Stimulated activated naive CD4-positive, alpha-beta T cell treated with Interleukin-2 at 50 U/mL for 16 hours (primary cell): ENCODE results near the gene CFAP97.
A peak's percentile ranks its signal among the peaks of the same experiment; 100 is the strongest.
"Not testable (repeated sequence)": the region's sequence is repeated elsewhere in the genome, so short reads cannot be mapped to it uniquely, and the experiment has no call there.

Source experiments
- DNase-seq: peaks from one replicate; lab custom pipeline; 2025; lab: John Stamatoyannopoulos, UW

Gene CFAP97

DNA sequence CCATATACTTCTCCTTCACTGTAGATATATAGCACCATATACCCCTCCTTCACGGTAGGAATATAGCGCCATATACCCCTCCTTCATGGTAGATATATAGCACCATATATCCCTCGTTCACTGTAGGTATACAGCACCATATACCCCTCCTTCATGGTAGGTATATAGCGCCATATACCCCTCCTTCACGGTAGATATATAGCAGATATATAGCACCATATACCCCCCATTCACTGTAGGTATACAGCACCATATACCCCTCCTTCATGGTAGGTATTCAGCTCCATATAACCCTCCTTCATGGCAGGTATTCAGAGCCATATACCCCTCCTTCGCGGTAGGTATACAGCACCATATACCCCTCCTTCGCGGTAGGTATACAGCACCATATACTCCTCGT, 18.1 kb upstream of the CFAP97 start:
- DNase-seq = no peak

DNA sequence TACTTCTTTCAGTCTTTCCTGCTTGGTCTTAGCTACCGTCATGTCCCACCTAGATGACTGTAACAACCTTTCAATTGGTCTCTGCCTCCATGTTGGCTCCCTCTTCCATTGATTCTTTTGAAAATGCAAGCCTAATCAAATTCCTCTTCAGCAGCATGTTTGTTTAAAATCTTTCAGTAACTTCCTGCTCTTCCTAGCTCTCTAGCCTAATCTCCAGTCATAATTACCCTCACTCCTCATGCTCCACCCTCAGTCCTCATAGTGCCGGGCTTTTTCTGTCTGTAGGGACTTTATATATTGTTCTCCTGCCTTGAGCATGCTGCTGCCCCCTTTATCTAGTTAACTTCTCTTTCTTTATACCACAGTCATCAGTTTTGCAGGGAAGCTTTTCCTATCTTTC, 17.7 kb upstream of the CFAP97 start:
- no peak for DNase-seq

DNA sequence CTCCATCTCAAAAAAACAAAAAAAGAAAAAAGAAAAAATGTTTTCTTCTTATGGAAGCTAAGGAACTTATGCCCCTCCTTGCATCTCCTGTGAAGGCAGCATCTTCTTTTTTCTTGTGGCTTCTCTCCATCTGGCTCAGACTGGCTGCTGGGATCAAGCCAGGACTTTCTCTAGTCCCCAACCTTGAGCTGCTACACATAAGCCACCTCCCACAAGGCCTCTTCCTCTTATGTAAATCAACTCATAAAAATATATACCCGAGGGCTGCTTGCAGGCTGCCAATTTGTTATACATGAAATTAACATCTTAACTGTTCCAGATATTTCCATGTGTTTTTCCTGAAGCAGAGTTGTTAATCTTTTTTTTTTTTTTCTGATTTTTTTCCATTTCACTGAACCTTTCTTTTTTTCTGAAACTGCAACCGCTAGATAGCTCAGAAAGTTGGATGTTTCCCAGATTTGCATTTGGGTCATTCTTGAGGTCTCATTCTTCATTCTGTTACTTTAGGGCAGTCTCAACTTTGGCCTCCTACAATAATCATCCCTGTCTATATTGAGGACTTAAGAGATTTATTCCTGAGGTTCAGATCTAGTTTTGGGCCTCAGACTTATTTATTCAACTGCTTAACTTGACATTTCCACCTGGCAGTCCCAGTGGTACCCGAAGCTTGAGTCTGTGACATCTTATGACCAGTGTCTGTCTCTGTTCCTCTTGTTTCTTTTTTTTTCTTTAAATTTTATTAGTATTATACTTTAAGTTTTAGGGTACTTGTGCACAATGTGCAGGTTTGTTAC, 15.9 kb upstream of the CFAP97 start:
- DNase-seq = no peak

DNA sequence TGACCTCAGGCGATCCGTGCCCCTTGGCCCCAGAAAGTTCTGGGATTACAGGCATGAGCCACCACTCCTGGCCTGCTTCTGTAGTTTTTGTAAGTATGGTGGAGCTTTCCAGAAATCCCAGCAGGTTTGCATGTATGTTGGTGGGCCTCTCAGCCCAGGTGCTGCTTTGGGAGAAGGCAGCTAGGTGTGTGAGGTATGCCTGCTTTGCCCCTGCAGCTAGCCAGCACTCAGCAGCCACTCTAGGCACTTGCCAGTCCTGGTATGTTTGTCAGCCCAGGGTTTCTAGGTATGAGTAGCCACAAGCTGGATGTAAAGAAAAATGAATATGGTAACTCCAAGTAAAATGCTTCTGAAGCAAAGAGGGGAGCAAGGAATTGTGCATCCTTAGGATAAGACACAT, 14.5 kb upstream of the CFAP97 start:
- DNase-seq = no peak

- no peak for DNase-seq
Observed at GRCh38 chr4:185217408-185217975, 13.7 kb upstream of the CFAP97 start.

DNA sequence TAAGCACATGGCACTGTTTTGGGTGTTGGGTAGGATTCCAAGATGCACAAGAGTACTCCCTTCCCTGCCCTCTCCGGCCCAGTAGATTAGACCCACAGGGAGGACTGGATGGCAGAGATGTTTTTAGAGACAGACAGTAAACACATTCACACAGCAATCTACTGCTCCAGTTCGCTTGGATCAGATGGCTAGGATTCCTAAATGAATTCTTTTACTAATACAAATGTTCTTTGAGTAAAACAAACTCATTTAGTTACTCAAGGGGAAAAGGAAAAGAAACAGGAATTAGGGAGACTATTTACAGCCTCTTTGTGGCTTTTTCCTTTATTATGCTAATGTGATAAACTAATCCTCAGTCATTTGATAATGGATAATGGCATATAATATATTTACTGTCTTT, 11.5 kb upstream of the CFAP97 start:
- DNase-seq = no peak

- no peak for DNase-seq
Observed at GRCh38 chr4:185213877-185214276, 10.1 kb upstream of the CFAP97 start.

- no peak for DNase-seq
Observed at GRCh38 chr4:185212581-185212980, 8.8 kb upstream of the CFAP97 start.

GRCh38 chr4:185211641-185212040, 7.8 kb upstream of the CFAP97 start:
- no peak for DNase-seq

- no peak for DNase-seq
Observed at GRCh38 chr4:185211035-185211434, 7.2 kb upstream of the CFAP97 start.

DNA sequence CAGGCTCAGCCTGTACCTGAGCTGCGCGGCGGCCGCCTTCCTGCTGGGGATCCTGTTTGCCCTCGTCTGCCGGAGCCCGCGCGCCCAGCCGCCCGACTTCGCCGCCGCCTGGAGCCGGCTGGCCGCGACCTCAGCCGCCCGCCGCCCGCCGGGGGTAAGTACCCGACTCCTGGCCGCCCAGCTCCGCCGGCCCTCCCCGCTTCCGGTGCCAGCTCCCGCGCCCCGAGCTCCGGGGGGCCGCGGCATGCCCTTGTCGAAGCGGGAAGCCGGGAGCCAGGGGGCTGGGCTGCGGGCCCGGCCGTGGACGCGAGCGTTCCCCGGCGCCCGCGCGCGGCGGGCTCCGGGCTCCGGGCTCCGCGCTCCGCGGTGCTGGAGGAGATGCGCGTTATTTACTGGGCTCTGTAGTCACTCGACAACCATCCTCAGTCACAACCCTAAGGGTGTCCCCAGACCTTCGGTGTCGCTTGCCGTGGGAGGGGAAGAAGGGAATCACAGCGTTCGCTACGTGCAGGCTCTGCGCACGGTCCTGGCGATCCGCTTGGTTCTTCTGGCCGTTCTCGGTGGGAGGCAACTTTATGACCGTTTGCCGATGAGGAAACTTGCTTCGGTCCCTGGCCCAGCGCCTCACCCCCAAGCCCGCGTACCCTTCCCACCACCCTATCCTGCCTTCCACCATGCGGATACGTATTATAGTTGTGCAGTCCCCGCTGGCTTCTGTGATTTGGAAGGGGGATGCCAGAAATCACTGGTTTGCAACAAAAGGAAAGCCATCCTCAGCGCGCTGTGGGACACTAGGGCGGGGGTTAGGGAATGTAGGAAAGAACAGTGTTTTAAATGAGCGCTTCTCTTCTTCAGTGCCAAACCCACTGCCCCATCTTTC, 6.5 kb upstream of the CFAP97 start:
- peak; percentile 40 for DNase-seq

DNA sequence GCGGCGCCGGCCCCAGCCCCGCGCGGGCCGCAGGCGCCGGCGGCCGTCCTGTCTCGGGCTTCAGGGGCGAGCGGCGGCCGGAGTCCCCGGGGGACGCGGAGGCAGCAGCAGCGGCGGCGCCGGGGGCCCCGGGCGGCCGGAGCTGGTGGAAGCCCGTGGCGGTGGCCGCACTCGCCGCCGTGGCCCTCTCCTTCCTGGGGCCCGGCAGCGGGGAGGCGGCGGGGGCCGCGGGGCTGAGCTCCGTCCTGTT, 6.0 kb upstream of the CFAP97 start:
- DNase-seq = not testable (repeated sequence)

DNA sequence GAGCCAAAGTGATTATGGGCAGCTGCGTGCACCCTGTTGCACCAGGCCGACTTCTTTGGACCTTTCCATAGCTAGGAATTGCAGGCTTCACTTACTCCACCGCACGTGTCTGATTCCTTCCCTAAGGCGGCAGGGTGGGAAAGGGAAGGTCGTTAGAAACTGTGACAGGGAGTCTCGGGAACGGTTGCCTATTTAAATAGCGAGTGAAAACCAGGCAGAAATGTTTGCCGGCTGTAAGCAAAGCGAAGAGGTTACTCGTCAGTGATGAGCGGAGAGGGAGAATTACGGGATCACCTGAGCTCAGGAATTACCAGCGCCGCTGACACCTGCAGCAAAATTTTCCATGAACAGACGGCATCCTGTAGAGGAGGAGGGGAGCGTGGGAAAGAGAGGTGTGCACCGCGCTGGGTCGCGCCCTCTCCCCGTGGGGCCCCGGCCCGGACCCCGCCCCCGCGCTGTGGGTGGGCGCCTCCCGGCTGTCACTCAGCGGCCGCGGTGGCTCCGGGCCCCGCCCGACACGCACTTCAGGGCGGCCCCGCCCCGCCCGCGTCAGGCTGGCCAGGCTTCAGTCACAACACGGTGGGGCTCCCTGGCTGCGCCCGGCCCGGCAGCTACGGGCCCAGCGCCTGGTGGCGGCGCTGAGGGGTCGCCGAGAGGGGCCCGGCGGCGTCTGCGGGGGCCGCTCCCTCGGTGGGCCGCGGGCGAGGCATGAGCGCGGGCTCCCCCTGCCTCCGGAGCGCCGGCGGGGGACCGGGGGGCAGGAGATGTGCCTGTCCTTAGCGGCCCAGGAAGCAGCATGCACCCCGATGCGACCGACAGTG, 5.4 kb upstream of the CFAP97 start, which contains the start of gene SNX25:
SNX25 (plus strand) TSS at position 568 of the 821 bp plus-strand sequence; CDS start at position 797, 229 bp downstream.
- peak; percentile 88 for DNase-seq

DNA sequence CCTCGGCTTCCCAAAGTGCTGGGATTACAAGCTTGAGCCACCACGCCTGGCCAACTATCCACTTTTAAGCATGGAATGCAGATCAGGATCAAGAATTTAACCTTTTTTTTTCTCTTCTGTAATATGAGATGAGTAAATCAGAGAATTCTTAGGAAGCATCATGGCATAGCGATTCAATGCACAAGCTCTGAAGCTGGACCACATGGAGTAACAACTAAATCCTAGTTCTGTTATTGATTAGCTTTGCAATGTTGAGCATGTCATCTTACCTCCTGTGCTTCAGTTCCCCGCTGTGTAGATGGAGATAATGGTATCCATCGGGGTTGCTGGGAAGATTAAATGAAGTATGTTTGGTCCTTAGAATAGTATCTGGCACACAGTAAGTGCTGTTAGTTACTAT, 3.7 kb upstream of the CFAP97 start:
- DNase-seq = no peak

DNA sequence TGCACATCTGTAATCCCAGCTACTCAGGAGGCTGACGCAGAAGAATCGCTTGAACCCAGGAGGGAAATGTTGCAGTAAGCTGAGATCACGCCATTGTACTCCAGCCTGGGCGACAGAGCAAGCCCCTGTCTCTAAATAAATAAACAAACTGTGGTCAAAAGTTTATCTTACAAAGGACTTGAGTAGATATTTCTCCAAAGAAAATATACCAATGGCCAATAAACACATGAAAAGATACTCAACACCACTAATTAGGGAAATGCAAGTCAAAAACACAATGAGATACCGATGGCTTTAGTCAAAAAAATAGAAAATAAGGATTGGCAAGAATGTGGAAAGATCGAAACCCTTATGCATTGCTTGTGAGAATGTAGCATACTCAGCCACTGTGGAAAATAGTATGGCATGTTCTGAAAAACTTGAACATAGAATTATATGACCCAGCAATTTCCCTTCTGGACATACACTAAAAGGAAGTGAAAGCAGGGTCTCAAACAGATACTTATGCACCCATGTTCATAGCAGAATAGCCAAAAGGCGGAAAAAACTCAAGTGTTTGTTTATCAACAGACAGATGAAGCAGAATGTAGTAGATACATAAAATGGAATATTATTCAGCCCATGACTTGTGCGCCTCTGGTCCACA, 2.0 kb upstream of the CFAP97 start:
- DNase-seq = no peak

DNA sequence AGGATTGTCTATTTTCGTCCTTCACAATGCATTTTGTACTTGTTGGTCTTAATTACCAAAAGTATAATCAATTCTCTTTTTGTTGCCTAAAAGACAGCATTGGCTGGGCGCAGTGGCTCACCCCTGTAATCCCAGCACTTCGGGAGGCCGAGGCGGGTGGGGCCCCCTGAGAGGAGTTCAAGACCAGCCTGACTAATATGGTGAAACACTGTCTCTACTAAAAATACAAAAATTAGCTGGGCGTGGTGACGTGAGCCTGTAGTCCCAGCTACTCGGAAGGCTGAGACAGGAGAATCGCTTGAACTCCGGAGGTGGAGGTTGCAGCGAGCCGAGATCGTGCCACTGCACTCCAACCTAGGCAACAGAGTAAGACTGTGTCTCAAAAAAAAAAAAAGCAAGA, 1.3 kb upstream of the CFAP97 start:
- not testable (repeated sequence) for DNase-seq

GRCh38 chr4:185204238-185204910, 574 bp upstream of the CFAP97 start:
- no peak for DNase-seq

GRCh38 chr4:185202984-185203485, 765 bp downstream of the CFAP97 start:
- DNase-seq = no peak

- no peak for DNase-seq
Observed at GRCh38 chr4:185201977-185202962, 1.5 kb downstream of the CFAP97 start.

DNA sequence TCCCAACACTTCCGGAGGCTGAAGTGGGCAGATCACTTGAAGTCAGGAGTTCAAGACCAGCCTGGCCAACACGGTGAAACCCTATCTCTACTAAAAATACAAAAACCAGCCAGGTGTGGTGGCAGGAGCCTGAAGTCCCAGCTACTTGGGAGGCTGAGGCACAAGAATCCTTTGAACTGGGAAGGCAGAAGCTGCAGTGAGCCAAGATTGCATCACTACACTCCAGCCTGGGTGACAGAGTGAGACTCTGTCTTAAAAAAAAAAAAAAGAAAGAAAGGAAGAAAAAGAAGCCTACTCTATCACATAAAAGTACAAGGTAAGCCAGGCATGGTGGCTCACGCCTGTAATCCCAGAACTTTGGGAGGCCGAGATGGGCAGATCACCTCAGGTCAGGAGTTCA, 5.6 kb downstream of the CFAP97 start:
- DNase-seq = not testable (repeated sequence)
